MM.1S (cell line): ENCODE measurements around the gene TXK.

ENCODE experiments used
- CTCF ChIP-seq: fragments of 300-600 bp; sonication (generic); IDR thresholded peaks from 2 replicates; pipeline ENCODE4 v1.5.1; 2016; ENCODE audit warnings: antibody characterized with exemption, low read length, mixed read lengths
- EZH2 ChIP-seq: fragments of 300-600 bp; sonication (generic); optimal IDR thresholded peaks from 2 replicates; pipeline ENCODE3; 2017; ENCODE audit warnings: low read depth, mild to moderate bottlenecking, antibody characterized with exemption, low read length, mixed read lengths
- EZH2phosphoT487 ChIP-seq: fragments of 300-600 bp; sonication (generic); IDR thresholded peaks from 2 replicates; pipeline ENCODE4 v1.6.1; 2018; ENCODE audit warnings: antibody characterized with exemption, low read length

- TF ChIP-seq EZH2phosphoT487 (no peak), CTCF (no peak), EZH2 (no peak)
Measured at GRCh38 chr4:48073567-48074103, 60.4 kb downstream of the TXK start.
